Left lobe of liver (tissue), 2 donors: ENCODE data around the gene FNDC3B. TPM values are rescaled to one million over a fixed set of nuclear protein-coding genes. Genes with fewer than 3 reads are reported as not detected.

Experiments used
- ATAC-seq: fragments of 200-7000 bp; cut with Tn5 transposase; one replicate; pipeline ENCODE4 v1.9.1; 2020; ENCODE audit warnings: mild to moderate bottlenecking, moderate library complexity
- DNase-seq: peaks from one replicate; pipeline ENCODE4 v3.0.0-alpha.2; 2020; ENCODE audit warnings: low spot score
- total RNA-seq: library from RNA; stranded (reverse); gene quantifications from one replicate; pipeline ENCODE4 v1.2.1, GENCODE V29; 2021
- donor health status: DM: no; HTN: no; CAD: no; lungs with moderate emphysema.
- donor health status: DM: no; HTN: yes; CAD: no.

FNDC3B gene
- total RNA-seq, 1 donor from 2014 or later, result 44.6 TPM

DNA sequence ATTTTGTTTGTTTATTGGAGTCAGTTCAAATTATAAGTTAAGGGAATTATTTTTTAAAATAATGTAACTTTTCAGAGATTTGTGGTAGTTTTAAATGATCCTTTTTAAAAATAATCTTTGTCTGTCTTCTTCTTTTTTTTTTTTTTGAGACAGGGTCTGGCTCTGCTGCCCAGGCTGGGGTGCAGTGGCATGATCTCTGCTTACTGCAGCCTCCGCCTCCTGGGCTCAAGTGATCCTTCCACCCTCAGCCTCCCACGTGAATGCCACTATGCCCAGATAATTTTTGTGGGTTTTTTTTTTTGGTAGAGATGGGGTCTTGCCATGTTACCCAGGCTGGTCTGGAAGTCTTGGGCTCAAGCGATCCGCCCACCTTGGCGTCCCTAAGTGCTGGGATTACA lies 12.6 kb downstream of the FNDC3B start:
- DNase-seq (no peak), ATAC-seq (no peak)

DNA sequence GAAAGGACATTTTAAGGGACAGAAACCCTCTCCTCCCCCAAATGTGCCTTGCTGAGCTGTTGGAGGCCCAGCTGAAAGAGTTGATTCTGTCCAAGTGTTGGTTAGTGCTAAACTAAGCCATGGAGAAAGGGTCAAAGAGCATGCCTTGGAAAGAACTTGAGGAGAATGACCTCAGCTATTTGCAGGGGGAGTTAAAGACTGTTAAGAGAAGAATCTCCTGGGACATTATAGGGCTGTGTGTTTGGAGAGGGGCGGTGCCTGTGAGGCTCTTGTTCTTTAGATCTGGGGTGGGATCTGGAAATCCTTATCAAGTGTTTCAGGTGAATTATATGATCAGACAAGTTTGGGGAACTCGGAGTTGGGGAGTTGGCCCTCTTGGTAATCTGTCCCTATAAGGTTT lies 13.0 kb downstream of the FNDC3B start:
- ATAC-seq (no peak), DNase-seq (no peak)

DNA sequence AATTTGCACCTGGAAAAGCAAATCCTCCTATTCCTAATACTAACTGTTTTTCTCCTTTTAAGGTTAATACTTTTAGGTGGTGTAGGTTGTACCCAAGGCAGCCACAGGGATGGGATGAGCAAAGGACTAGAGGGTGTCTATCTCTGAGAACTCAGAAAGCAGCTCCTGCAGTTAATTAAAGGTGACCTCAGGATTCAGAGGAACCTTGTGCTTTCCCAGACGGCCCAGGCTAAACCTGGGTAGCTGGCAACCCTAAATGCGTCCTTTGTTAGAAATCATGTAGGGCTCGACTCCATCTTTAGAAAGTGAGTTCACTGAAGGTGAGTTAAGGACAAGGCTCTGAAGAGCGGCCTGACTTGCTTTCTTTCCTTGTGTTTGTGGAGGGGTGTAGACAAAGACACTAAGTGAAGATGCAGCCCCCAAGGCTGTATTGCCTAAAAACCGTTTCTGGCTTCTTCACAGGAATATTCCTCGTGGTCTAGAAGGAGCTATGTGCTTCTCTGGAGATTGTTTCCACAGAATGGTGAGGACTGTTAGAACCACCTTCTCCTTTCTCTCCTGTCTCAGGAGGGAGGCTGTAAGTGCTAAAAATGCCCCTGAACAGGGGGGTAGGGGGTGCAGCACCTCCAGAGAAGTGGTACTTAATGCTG lies 14.9 kb downstream of the FNDC3B start:
- no peak for ATAC-seq
- no peak for DNase-seq

DNA sequence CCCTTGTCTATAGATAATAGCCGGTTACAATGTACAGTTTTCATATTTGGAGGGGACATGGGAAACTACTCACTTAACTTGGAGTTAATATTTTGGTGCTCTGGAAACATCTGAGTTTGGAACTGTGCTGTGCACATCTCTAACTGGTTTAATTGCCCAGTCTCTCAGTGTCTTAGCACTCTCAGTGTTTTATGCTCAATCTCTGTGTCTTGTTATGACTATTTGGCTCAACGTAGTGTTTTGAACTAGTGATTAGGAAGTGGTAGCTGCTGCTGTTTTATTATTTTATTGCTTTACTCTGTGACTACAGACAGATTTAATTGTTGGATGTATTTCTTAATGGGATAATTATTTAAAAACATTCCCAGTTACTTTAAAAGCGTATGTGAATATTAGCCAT lies 17.0 kb downstream of the FNDC3B start:
- ATAC-seq (no peak), DNase-seq (no peak)

DNA sequence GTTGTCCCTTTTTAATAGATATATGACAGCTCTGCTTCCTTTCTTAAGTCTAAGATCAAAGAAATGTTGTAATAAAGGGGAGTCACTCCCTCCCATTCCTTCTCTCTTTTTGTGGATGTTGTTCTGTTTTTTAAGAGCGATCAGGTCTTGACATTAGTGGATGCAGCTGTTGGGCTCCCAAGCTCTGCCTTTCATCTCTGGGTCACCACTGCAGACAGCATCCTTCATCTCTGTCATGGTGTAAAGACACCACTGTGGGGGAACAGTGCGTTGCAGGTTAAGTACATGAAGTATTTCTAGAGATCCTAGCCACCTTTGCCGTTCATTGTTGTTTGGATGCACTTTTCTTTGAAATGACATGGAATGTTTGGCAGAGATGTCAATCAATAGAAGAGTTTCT lies 17.7 kb downstream of the FNDC3B start:
- no peak for DNase-seq
- no peak for ATAC-seq

DNA sequence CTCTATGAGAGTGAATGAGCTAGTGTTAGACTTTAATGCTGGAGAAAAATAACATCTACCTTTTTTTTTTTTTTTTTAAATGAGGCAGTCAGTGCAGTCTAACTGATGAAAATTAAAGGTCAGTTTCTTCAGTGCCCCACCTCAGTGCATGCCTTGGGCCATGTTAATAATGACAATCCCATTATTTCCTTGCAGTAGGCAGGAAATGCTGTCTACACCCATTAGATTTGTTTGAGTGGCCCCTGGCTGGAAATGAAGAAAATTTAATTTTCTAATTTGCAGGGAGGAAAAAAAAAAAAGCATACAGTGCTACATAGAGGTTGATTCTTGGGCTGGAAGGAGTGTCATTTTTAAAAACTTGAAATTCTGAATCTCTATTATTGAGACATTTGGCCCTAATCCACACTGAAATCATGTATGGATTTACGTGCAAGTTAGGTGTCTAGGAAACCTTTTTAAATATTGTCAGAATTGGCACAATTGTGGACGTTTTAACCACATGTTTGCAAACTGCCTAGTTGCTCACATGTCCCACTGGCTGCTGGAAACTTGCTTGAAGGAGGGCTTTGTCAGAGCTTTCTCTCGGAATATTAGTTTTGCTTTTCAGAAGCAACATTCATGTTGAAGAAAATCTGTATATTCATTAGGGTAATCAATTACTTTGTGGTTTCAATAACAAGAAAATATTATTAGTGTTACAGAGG lies 18.4 kb downstream of the FNDC3B start:
- no peak for ATAC-seq
- no peak for DNase-seq

DNA sequence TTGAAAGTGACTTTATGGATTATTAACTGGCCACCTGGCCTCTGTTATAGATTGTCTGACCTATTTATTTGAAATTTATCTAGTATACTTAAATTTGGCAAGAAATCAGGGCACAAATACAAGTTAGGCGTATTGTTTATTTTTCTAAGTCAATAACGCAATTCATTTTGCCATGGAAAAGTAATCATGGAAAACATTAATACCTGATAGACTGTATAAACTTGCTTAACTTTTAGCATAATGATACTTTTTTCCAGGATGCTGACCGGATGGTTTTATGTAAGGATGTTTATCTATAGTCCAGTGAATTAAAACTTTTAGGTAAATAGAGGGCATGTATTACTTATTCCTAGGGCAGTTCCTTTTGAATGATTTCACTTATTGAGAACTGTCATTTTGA lies 20.2 kb downstream of the FNDC3B start:
- ATAC-seq (peak; percentile 21), DNase-seq (no peak)

DNA sequence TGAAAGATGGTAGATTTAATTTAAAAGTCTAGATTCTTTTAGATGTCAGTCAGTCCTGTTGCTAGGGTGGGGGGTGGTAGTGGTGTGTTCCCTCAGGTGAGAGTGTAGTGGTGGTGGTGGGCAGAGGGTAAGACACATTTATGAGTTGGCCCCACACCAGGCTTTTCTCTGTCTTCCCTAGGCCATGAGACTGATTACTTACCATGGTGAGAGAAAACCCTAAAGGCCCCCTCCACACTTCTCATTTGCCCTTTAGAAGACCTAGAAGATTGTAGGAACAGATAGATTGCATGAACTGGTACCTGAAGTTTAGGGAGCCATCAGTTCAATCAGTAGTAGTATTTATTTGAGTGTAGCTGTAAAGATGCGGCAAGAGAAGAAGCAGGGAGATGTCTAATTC lies 20.9 kb downstream of the FNDC3B start:
- ATAC-seq (no peak), DNase-seq (no peak)

DNA sequence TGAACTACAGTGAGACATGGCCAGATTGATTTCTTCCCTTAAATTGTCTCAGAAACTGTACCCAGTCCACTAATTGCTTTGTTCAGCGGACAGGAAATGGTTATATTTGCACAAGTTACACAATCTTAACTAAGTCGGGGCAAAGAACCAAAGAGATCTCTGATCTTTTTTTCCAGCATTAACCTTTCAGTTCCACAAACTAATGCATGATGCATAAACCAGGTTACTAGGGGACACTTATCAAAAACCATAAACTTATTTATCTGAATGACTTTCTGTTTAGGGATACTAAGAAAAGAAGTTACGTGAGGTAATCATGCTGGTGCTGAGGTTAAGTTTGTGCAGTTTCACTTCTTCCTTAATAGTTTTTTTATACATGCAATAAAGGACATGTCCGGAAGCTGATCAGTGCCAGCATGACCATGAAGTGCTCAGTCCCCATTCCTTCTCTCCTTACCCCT lies 22.4 kb downstream of the FNDC3B start:
- no peak for DNase-seq

DNA sequence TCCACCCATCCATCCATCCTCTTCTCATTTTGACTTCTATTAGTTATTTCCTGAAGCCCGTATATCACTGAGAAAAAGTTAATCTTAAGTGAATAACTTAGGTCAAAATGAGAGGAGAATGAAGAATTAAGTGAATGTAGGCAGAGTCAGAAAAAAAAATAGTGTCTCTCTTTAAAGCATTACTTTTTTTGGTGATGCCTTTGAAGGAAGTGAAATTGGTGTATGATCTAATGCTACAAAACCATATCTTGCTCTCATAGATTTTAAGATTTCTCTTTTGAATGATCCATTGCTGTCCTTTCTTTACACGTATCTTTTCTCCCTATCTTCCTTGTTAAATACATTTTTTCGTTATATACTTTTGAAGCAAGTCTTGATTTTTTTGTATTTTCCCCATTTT lies 23.4 kb downstream of the FNDC3B start:
- no peak for DNase-seq
- ATAC-seq, result no peak

More for the DNA sequence above, 22.4 kb downstream of the FNDC3B start:
- peak; percentile 72 for ATAC-seq

DNA sequence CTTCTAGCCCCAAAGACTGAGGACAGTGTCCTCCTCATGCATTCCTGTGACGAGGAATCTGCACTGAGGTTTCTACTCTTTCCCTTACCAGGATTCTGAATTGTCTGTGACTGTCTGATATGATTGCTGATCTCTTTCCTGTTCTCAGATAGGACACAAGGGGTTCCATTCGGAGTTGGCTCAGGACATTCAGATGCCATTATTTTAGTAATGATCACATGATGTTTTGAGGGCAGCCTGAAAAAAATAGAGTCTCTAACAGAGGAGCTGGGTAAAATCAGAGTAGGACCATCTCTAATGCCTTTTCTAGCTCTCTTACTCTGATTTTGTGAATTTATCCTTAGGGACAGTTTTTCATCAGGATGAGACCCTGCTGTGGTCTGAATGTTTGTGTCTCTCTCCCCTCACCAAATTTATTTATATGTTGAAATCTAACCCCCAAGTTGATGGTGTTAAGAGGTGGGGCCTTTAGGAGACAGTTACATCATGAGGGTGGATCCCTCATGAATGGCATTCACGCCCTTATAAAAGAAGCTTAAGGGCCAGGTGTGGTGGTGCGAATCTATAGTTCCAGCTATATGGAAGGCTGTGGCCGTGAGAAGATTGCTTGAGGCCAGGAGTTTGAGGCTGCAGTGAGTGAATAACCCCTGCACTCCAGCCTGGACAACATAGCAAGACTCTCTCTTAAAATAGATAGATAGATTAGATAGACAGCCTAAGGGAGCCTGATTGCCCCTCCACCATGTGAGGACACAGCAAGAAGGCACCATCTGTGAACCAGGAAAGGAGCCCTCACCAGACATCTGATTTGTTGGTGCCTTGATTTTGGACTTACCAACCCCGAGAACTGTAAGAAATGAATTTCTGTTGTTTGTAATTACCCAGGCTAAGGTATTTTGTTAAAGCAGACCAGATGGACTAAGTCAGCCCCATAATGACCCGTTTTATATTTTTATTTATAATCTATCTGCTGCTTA lies 24.4 kb downstream of the FNDC3B start:
- DNase-seq (no peak), ATAC-seq (no peak)

DNA sequence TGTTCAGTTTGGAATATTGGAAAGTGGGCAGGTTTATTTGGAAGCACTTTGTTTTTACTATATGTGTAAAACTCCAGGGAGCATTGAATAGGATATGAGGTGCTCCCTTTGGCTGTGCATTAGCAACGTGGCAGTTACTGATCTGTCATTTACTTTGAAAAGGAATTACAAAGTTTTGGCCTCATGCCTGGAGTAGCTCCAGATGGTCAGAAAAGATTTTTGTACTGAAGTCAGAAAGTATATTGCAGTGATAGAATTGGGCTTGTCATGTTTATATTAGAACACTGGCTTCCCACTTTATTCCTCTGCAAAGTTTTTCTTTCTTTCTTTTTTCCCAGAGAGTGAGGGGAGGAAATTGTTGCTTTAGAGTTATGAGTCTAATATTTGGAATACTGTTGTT lies 26.1 kb downstream of the FNDC3B start:
- DNase-seq (no peak), ATAC-seq (peak; percentile 7)

DNA sequence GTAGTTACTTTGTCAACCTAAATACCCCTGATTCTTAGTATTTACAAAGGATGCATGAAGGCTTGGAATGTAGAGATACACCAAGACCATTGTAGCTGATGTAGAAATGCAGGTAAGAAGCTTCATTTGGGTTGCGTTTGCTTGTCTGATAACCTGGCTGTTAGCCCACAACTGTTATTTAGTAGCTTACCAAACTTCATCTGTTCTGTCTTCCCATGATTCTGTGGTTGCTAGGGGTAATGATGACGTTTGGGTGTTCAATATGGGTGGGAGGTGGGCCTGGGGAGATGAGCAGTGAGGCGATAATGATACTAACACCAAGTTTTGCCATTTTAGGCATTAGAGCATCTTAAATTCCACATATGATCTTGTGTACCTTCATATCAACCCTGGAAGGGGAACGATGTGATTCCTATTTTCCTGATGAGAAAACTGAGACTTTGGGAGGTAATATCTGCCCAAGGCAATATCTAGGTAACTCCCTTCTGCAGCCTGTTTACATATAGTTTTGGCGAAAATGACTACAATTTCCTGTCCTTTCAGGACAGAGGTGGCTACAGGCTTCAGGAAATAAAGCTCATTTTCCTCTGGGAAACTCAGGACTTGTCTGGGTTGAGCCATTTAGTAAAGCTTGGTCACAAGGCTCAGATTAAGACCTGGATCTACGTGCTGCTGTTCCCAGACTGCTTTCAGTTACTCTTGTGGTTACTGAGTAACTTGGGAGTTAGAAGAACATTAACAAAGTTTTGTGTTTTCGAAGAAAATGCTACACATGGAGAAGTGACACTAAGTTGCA lies 26.8 kb downstream of the FNDC3B start:
- ATAC-seq, result peak; percentile 75
- no peak for DNase-seq

DNA sequence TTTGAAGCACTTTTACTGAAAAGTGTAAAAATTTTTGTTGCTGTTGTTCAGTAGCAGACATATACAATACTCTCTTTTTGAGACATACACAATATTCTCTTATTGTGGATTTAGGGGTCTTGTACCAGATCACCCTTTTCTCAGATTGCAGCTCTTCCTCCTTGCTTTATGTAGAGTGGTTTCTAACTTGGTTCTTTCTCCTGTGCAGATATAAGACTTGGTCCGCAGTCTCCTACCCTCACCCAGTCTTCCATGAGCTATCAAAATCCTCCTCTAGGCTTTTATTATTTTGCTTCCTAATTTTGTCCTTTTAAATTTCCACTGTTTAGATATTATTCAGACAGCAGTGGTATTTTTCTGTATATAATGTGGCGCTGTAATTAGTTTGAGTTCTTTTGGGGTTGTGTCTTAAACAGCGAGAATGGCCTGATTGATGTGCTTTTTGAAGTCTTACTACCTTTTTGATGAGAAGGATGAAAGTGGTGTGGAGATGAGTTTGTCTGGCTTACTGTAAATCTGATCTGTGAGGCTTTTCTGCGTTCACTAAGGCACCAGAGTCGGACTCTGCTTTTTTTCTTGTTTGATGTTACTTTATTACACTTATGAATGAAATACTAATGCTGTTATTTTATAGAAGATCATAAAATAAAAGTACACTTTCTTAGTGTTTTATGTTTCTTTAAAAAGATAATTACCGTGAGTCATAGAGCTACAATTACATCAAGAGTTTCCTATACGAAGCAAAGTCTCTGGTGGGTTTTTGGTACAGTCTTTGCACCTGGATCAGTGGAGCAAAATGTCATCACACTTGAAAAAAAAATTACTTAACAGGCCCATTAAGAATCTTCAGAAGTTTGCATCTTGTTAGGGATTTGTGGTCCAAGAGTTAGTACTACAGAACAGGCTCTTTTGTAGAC lies 27.8 kb downstream of the FNDC3B start:
- ATAC-seq (no peak), DNase-seq (no peak)

DNA sequence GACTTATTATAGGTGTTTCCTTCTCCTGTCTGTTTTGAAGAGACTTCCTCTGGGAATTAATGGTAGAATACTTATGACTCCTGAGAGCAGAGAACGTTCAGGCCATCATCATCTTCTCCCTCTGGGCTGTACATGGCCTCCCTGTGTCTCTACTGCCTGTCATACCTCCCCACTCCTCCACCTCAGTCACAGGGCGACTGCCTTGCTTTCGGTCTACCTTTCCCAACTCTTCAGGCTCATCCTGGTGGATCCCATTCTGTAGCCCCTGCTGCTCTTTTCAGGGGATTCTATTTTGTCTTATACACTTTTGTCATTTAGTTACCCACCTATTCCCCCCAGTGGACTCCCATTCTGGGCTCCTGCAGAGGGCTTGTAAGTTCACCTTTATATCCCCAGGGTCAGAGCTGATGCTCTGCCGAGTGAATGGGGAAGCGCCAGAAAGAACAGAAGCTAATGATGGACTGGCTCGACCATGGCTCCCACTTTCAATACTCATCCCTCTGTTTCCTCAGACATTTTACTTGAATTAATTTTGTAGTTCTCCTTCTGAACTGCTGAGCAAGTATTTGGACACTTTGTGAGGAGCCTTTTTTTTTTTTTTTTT lies 28.6 kb downstream of the FNDC3B start:
- ATAC-seq, result no peak
- no peak for DNase-seq

DNA sequence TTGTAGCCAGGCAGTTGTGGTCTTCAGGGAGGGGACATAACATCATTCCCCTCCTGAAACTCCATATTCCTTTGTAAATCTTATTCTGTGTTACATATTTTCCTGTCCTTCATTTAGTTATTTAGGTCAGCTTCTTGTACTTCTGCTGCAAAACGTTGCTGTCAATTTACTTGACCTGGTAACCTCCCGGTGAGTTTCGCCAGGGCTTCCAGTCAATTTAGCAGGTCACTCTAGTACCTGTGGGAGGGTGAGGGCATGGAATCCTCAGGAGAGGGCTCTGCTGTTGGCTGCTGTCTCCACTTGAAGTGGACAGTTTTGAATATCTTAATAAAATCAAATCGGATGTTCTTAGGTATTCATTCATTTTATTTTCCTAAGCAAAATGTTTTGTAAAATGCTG lies 29.6 kb downstream of the FNDC3B start:
- DNase-seq, result peak; percentile 77
- ATAC-seq, result peak; percentile 75

DNA sequence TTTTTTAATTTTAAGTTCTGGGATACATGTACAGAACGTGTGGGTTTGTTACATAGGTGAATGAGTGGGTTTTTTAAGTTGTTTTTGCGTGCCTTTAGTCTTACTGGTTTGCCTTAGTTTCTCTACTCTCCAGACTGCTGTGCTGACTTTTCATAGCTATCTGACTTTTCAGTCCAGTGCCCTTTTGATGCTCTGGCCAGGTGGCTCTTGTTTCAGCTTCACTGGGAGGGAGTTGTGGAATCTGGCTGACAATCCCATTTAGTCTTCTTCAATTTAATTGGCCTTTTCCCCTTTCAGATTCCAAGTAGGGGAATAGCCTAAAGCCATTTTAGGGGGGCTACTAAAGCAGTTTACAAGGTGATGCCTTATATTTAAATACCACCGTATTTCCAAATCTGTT lies 30.1 kb downstream of the FNDC3B start:
- no peak for ATAC-seq
- DNase-seq, result no peak

DNA sequence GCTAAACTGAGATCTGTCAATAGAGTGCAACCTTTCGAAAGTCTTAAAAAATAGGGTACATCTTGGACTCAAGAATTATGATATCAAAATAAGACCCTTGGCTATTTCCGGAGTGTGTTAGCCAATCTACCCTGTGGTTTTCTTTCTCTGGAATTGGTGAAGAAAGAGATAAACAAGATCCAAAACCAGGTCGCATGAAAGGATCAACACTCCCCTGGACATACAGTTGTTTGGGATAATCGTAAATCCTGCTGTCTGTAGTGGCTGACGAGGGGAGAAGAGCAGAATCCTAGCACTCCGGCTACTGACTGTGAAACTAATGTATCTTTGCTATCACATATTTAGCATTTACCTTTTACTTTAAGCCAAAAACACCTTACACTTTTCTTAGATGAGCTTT lies 30.9 kb downstream of the FNDC3B start:
- DNase-seq, result no peak
- no peak for ATAC-seq

DNA sequence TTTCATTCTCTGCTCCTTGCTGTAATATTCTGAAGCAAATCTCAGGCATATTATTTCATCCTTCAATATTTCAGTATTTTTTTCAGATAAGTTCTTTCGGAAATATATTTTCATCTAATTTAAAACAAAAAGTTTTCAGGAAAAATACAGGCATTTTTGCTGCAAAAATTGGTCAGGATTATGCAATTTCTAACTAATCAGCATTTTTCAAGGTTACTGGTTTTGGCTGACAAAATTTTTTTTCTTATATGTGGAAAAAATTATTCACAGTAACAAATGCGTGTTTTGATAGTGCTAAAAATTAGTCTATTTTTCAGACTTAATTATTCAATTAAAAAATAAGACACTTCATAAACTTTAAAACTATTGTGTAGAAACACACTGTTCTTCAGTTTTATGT lies 31.4 kb downstream of the FNDC3B start:
- ATAC-seq (no peak), DNase-seq (no peak)
